BJ (cell line): Measurements from ENCODE around the gene PTPRJ. TPM values are rescaled to one million over a fixed set of nuclear protein-coding genes. Genes with fewer than 3 reads are reported as not detected.

ENCODE experiments used
- CTCF ChIA-PET: fragments of 350-600 bp; formaldehyde crosslinking; extraction: SDS; loops from one replicate; lab custom pipeline; 2021; ENCODE audit warnings: antibody characterized with exemption, inconsistent platforms; lab: Yijun Ruan, JAX
- POLR2A ChIA-PET: fragments of 300-600 bp; sonication (Branson Sonifier 250); formaldehyde crosslinking; extraction: SDS; loops from one replicate; lab custom pipeline; 2021; ENCODE audit warnings: antibody characterized with exemption; lab: Charles Lee
- DNase-seq: peaks from one replicate; pipeline ENCODE4 v3.0.0-alpha.2; 2011; ENCODE audit warnings: low read depth
- H3K27me3 ChIP-seq: 2 replicates; pipeline ENCODE4 v1.6.0; 2011; ENCODE audit warnings: low read length; ENCODE audit not compliant: control insufficient read depth, insufficient read depth
- H3K36me3 ChIP-seq: 2 replicates; pipeline ENCODE4 v1.5.1; 2011; ENCODE audit warnings: low read length; ENCODE audit not compliant: control insufficient read depth, insufficient read depth
- H3K4me3 ChIP-seq: 2 replicates; pipeline ENCODE4 v1.5.1; 2011; ENCODE audit warnings: low read depth, mild to moderate bottlenecking, control low read depth, low read length
- polyA plus RNA-seq: library from polyadenylated mRNA; depleted of rRNA; stranded (reverse); fragments of >200 nt; gene quantifications from 2 replicates; pipeline ENCODE4 v1.2.3, GENCODE V29; 2011
- TF ChIP-seq, protein P1 (sequence below): IDR thresholded peaks from 2 replicates; pipeline ENCODE4 v1.5.1; 2011; ENCODE audit warnings: low read depth, mild to moderate bottlenecking, control low read depth, inconsistent platforms, low read length, moderate library complexity; ENCODE audit not compliant: insufficient read depth

The PTPRJ gene
- polyA plus RNA-seq, 1 experiment = 3.8 TPM

DNA sequence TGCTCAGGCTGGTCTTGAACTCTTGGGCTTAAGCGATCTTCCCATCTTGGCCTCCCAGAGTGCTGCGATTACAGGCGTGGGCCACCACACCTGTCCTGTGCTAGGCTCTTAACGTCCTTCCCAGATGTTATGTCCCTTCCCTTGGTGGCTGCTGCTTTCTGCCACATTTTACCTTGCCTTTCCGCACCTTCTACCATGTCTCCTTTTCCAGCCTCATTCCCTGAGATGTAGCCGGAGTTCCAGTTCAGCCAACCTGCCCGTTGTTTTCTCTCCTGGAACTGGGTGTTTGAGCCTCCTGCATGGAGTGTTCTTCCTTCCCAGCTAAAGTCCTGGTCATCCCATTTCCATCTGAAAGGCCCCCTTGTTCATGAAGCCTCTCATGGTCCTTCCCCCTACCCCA lies 95.3 kb downstream of the PTPRJ start:
- Histone ChIP-seq H3K36me3 (peaks cover 1% of the 10 kb centered on the region; the same call in 1 of the 2 replicates), H3K27me3 (no peaks in the 10 kb centered on the region), H3K4me3 (no peak overlapping the region)
- TF ChIP-seq, protein P1, sequence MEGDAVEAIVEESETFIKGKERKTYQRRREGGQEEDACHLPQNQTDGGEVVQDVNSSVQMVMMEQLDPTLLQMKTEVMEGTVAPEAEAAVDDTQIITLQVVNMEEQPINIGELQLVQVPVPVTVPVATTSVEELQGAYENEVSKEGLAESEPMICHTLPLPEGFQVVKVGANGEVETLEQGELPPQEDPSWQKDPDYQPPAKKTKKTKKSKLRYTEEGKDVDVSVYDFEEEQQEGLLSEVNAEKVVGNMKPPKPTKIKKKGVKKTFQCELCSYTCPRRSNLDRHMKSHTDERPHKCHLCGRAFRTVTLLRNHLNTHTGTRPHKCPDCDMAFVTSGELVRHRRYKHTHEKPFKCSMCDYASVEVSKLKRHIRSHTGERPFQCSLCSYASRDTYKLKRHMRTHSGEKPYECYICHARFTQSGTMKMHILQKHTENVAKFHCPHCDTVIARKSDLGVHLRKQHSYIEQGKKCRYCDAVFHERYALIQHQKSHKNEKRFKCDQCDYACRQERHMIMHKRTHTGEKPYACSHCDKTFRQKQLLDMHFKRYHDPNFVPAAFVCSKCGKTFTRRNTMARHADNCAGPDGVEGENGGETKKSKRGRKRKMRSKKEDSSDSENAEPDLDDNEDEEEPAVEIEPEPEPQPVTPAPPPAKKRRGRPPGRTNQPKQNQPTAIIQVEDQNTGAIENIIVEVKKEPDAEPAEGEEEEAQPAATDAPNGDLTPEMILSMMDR = no peak
- DNase-seq = no peak
- ChIA-PET POLR2A (no interaction called here), CTCF (interaction anchor here (1.0 kb wide), 1 partner anchor 12 kb away, joined by 3 read pairs; no protein-coding TSS in a partner anchor)

DNA sequence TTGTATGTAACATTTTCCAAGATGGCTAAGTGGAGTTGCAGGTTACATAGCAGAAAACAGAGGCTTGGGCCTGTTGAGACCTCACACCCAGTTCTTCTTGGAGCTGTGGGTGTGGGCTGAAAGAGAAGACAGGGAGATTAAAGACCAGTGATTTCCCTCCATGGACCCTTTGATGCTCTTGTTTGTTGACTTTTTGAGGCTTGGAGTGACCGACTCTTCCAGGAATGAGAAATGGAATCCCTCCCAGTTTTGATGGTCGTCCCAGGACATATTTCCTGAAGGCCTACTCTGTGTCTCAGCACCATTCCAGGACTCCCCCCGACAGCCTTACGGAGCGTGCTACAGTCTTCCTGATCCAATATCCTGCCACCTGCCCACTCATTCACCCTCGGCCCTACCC lies 96.9 kb downstream of the PTPRJ start:
- DNase-seq = no peak
- TF ChIP-seq, protein P1 = no peak
- H3K36me3 ChIP-seq = peaks cover 1% of the 10 kb centered on the region; the same call in 1 of the 2 replicates
- ChIA-PET POLR2A (no interaction called here), CTCF (interaction anchor here (0.7 to 1.0 kb wide), 2 partner anchors 22 to 143 kb away, joined by 3 to 5 read pairs; no protein-coding TSS in a partner anchor)
- H3K27me3 ChIP-seq = no peaks in the 10 kb centered on the region
- H3K4me3 ChIP-seq = no peak overlapping the region

DNA sequence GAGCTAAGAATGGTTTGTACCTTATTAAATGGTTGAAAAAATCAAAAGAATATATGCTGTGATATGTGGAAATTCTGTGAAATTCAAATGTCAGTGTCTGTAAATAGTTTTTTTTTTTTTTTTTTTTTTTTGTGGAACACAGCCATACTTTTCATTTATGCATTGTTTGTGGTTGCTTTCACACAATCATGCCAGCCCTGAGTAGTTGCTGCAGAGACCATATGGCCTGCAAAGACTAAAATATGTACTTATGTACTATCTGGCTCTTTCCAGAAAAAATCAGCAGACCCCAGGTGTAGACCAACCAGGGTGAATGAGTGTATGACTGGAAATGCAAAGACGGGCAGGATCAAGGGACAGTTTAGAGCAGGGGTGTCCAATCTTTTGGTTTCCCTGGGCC lies 98.3 kb downstream of the PTPRJ start:
- Histone ChIP-seq H3K4me3 (no peak overlapping the region), H3K36me3 (peaks cover 1% of the 10 kb centered on the region; the same call in 1 of the 2 replicates), H3K27me3 (no peaks in the 10 kb centered on the region)
- ChIA-PET CTCF (interaction anchor here (1.0 kb wide), 1 partner anchor 144 kb away, joined by 3 read pairs; no protein-coding TSS in a partner anchor), POLR2A (no interaction called here)
- TF ChIP-seq, protein P1 = no peak
- no peak for DNase-seq

DNA sequence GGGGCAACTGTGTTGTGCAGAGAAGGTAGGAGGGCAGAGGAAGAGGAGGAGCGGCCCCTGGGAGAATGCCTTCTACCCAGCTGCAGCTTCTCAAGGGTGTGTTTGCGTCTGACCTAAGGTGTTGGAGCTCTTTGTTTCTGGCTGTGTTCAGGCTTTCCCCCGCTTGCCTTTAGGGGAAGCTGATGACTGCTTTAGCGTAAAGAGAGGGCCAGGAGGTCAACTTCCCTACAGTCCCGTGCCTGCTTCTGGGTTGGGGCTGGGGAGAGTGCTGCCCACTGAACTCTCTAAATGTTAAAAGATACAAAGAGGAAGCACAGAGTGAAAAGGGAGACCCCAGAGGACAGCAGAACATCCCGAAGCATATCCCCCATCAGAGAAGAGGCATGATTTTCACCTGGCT lies 99.2 kb downstream of the PTPRJ start:
- CTCF ChIA-PET = interaction anchor here (0.8 to 1.5 kb wide), 3 partner anchors 44 to 145 kb away, joined by 3 read pairs; no protein-coding TSS in a partner anchor
- Histone ChIP-seq H3K36me3 (peaks cover 1% of the 10 kb centered on the region; the same call in 1 of the 2 replicates), H3K27me3 (no peaks in the 10 kb centered on the region), H3K4me3 (no peak overlapping the region)
- POLR2A ChIA-PET = no interaction called here
- TF ChIP-seq, protein P1 = no peak
- no peak for DNase-seq

DNA sequence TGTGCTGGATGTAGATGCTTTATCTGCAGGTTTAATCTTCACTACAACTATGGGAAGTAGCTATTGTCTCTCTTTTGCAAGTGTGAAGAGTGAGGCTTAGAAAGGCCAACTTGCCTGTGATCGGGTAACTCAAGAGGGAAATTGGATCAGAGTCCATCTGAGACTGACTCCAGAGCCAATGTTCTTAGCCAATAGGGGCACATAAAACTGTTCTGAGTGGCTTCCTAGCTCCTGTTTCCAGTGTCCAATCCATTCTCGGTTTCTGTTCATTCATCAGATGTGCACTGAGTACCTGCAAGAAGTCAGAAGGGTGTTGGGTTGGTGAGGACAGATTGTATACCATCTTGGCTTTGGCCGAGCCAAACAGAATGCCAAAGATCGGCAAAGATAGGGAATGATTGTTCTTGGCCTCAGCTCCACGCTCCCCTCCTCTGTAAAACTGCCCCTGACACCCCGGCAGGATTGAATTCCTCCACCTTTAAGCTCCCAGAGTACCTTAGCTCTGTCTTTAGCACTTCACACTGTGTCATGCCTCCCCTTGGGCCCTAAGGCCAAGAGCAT lies 100.0 kb downstream of the PTPRJ start:
- H3K27me3 ChIP-seq = no peaks in the 10 kb centered on the region
- POLR2A ChIA-PET = no interaction called here
- TF ChIP-seq, protein P1 = no peak
- DNase-seq = no peak
- H3K4me3 ChIP-seq = no peak overlapping the region
- peaks cover 1% of the 10 kb centered on the region; the same call in 1 of the 2 replicates for H3K36me3 ChIP-seq
- CTCF ChIA-PET = interaction anchor here (1.2 to 1.5 kb wide), 2 partner anchors 27 to 74 kb away, joined by 3 to 5 read pairs; no protein-coding TSS in a partner anchor
